IPS DF 4.7 (cell line): ENCODE data around the gene CDADC1.

ENCODE experiments used
- DNase-seq: peaks from one replicate; pipeline ENCODE4 v3.0.0-alpha.2; 2013; ENCODE audit warnings: low spot score; ENCODE audit errors: extremely low read depth

CDADC1 gene

GRCh38 chr13:49235856-49236431 is 11.8 kb upstream of the CDADC1 start:
- DNase-seq, result no peak

- no peak for DNase-seq
Observed at GRCh38 chr13:49238621-49239020, 9.1 kb upstream of the CDADC1 start.

DNA sequence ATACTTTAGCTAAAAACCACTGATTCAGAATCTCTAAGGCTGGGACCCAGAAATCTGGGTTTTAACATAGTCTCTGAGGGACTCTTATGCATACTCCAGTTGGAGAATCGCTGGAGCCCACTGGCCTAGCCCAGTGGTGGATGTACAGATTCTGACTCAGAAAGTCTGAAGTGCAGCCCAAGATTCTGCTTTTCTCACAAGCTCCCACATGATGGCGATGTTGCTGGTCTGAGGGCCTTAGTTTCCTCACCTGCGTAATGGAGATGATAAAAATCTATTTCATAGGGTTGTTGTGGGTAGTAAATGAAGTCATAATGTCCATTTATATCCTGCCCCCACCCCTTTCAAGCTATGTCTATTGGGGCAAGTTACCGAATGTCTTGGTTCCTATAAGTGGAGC is 7.7 kb upstream of the CDADC1 start:
- DNase-seq, result no peak

DNA sequence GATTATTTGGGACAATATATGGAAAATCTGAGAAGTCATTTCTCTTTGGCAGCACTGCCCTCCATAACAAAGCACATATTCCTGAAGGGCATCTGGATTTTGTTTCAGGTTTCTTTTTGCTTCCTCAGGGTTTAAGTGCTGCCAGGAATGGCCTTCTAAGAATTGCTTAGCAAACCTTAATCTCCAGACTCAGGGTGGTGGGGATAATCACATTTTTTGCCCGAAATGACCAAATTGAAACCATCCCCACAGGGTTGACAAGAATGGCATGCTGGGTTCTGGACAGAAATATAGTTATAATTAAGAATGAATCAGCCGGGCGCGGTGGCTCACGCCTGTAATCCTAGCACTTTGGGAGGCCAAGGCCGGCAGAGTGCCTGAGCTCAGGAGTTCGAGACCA is 6.4 kb upstream of the CDADC1 start:
- DNase-seq, result no peak

GRCh38 chr13:49245101-49245500 is 2.6 kb upstream of the CDADC1 start:
- no peak for DNase-seq

DNA sequence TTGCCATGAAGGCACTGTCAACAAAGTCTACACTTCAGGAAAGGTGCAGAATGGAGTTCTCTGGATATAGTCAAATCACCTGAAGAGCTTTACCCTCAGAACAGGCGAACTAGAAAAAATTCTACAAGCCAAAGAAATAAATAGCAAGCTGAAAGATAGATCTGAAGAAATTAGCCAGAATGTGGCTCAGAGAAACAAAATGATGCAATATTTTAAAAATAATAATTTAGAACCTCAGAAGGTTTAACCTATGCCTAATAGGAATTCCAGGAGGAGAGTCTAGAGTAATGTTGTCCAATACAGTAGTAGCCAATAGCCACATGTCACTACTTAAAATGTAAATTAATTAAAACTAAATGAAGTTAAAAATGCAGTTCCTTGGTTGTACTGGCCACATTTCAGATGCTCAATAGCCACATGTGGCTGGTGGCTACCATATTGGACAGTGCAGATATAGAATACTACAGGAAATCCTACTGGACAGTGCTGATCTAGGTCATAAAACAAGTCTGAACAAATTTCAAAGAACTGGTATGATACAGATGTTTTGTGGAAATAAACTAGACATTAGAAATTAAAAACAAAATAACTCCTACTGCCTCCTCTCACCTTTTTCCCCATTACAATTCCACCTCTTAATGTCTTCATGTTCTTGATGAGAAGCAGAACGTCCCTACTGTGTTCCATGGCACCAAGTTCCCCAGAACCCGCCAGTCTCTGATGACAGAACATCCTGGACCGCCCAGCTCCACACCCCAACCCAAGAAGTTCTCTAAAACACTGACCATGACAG is 679 bp upstream of the CDADC1 start:
- no peak for DNase-seq

DNA sequence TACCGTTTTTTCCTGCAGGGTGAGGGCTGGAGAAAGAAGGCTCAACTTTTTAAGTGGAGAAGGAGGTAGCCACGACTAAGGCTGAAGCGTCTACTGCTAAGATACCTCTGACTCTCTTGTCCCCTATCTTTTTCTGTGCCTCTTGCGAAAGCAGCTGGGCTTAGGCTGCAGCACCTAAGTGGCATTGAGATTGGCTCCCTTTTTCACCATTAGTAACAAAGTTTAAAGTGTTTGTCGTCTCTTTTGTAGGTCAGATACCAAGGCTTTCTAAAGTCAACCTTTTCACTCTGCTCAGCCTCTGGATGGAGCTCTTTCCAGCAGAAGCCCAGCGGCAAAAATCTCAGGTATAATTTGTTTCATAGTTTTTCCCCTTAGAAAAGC is 887 bp downstream of the CDADC1 start:
- DNase-seq, result no peak

GRCh38 chr13:49251326-49251725 is 3.6 kb downstream of the CDADC1 start:
- no peak for DNase-seq

GRCh38 chr13:49253310-49253709 is 5.6 kb downstream of the CDADC1 start:
- DNase-seq, result no peak

DNA sequence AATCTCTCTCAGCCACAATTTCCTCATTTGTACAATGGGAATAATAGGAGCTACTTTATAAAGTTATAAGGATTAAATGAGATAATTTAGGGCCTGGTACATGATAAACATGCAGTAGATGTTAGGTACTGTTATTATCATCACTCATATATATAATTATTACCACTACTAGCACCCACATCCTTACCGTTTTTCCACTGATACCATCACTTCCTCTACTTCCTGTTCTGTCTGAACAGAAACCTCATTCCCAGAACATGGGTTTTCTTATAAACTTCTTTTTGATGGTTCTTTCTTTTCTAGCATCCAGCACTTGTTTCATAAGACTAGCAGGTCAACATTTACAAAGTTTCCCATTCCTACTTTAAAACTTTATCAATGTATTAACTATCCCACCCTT is 6.3 kb downstream of the CDADC1 start:
- DNase-seq, result no peak

GRCh38 chr13:49256841-49257240 is 9.1 kb downstream of the CDADC1 start:
- no peak for DNase-seq

DNA sequence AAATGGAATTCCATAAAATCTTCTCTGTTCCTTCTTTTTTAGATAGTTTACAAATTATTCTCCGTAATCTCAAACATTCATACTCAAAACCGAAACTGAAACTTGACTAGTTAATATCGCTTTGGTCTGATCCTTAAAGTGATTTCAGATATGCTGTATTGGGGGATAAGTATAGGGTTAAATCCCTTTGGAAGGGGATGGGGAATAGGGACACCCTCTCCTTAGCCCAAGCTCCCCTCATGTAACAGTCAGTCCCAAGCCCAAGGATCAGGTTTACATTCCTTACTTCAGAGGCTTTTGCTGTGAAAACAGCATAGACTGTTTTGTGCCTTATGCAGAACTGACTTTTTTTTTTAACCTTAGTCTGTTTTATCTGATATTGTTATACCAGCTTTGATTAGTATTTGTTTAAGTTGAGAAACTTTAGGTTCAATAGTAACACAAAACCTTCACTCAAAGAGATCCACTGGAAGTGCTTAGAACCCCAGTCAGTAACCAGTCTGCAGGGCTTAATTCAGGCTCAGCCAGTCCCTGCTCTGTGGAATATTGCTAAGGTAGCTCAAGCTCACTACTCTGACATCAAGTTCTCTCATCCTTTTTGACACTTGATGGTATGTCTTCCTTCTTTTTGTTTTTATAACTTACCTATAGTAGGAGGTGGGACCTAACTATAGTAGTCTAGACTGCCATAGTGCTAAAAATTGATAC is 10.5 kb downstream of the CDADC1 start:
- no peak for DNase-seq

DNA sequence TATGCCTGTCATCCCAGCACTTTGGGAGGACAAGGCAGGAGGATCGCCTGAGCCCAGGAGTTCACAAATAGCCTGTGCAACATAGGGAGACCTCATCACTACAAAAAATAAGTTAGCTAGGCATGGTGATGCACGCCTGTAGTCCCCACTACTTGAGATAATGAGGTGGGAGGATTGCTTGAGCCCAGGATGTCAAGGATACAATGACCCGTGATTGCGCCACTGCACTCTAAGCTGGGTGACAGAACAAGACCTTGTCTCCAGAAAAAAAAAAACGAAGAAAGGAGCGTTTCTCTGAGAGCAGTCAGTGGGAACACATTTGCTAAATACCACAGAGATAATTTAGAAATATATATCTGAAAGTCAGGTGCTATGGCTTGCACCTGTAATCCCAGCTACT is 11.9 kb downstream of the CDADC1 start:
- no peak for DNase-seq

DNA sequence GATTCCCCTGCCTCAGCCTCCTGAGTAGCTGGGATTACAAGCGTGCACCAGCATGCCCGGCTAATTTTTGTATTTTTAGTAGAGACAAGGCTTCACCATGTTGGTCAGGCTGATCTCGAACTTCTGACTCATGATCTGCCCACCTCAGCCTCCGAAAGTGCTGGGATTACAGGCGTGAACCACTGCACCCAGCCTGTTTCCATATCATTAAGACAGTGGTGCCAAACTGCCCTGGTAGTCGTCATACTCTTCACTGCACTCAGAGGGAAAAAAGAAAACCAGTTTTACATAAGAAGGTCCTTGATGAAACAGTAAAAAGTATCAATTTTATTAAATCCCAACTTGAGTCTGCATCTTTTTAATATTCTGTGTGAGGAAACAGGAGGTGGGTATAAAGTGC is 14.9 kb downstream of the CDADC1 start:
- DNase-seq, result no peak

DNA sequence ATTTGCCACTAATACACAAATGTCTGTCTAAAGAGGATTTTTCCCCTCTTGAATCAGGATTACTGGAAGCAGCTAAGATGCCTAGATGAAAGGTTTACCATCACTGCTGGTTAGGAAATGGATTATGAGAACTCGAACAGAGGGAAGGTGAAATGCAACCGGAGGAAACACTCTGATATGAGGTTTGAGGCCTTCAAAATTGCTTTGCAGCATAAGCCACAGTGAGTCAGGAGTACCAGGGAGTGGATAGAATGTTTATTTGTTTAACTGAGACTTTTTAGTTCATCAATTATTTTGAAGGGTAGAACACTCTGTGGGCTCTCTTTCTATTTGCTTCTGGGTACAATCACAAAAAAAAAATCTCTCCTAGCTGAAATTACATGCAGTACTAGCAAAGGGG is 18.1 kb downstream of the CDADC1 start:
- no peak for DNase-seq

DNA sequence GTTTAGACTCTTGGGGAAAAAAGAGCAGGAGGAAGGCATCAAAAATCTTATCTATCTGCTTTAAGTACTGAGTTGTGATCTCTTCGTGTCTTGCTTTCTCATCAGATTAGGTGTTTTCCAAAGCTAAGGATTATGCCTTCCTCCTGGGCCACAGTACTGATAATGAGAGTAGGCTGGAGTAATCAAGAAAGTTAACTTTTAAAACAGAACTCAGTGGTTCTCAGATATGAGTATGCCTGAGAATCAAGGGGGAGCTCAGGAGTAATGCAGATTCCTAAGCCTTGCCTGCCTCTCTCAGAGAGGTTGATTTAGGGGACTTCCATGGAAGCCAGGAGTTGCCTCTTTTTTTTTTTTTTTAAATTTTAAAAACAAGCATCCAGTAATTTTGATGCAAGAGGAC is 23.5 kb downstream of the CDADC1 start:
- no peak for DNase-seq

- DNase-seq, result no peak
Observed at GRCh38 chr13:49272296-49272695, 24.6 kb downstream of the CDADC1 start.

- no peak for DNase-seq
Observed at GRCh38 chr13:49278211-49278610, 30.5 kb downstream of the CDADC1 start.

- no peak for DNase-seq
Observed at GRCh38 chr13:49279112-49279511, 31.4 kb downstream of the CDADC1 start.

DNA sequence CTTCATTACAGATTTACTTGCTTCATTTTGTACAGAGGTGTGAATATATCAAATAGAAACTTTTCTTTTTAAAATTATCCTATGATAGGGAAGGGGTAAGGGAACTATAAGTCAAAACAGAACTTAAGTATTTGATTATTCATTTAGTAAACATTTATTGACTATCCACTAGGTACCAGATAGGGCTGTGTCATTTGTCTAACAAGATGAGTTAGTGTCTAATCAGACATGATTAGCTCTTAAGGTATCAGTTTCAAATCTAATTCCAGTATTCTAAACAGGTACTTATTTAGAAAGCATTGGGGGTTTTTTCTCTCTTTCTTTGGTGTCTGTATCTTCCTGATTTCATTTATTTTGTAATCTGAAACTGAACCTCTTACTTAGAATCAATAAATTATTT is 32.2 kb downstream of the CDADC1 start:
- DNase-seq, result no peak

DNA sequence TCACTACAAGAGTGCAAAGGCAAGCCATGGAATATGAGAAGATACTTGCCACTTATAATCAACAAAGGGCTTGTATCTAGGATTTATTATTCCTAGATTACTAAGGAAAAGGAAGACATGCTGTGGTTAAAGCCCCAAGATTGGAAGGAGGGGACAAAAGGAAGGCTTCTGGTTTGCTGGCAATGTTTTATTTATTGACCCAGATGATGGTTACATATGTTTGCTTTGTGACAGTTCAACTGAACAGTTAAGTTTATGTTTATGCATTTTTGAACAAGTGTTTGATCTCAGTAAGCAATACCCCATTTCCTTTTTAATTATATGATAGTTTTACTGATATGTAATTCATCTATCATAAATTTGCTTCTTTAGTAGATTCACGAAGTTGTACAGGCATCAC is 40.3 kb downstream of the CDADC1 start:
- DNase-seq, result no peak

DNA sequence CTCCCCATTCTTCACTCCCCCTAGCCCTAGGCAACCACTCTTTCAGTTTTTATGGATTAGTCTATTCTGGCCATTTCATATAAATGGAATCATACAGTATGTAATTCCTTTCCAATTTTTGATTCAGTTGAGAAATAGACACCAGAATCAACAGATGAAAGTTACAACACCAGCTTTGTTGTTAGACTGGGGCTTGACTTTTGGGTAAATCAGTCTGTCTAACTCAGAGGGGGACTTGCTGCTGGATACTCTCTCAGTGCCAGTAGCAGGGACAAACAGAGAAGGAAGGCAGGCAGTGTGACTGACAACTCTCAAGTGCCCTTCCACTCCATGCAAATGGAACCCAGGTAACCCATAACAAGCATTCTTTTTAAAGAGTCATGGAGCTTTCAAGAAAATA is 40.7 kb downstream of the CDADC1 start:
- no peak for DNase-seq
